AG10803 (cell line): ENCODE results near the gene C2orf42.
"Not testable (repeated sequence)": the region's sequence is repeated elsewhere in the genome, so short reads cannot be mapped to it uniquely, and the experiment has no call there.

Experiments used
- DNase-seq: peaks from one replicate; pipeline ENCODE4 v3.0.0; 2010; ENCODE audit warnings: low read depth
- H3K4me3 ChIP-seq: 2 replicates; pipeline ENCODE4 v1.5.1; 2011; ENCODE audit warnings: mild to moderate bottlenecking, low read length, control low read depth
- TF ChIP-seq, protein P1 (sequence below): conservative IDR thresholded peaks from 2 replicates; pipeline ENCODE4 v1.5.1; 2011; ENCODE audit warnings: mild to moderate bottlenecking, low read length, control low read depth, inconsistent platforms

Gene C2orf42

DNA sequence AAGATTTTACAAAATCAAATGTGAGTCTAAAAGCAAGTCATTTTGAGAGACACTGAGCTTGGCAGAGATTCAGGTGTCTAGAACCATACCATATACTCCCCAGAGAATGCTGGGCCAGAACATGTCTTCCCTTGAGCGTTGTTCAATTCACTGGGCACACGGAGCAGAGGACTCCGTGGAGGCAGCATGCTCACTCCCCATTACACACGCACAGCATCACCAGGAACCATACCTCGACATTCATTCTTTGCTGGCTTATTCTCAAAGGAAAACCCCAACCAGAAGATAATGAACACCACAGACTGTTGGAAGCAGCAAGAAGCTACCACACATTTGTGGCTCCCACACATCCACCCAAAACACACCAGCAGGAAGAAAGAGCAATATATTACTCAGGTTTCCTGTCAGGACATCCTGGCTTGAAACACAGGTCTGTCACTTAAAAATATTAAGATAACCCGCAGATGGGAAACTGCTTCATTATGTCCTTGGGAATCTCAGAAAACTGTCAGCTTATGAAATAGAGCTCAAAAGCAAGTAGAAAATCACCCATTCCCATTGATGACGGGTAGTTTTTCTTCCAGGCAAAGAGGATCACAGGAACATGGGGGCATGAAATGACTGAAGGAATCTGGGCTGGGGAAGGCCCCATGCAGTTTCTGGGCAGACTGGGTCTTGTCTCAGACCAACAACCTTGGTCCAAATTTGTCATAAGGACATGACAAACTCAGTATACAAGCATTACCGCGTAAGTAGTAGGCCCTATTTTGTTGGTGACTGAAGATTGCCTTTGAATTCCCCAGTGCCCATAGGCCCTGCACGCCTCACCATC is 57.1 kb downstream of the C2orf42 start:
- TF ChIP-seq, protein P1, sequence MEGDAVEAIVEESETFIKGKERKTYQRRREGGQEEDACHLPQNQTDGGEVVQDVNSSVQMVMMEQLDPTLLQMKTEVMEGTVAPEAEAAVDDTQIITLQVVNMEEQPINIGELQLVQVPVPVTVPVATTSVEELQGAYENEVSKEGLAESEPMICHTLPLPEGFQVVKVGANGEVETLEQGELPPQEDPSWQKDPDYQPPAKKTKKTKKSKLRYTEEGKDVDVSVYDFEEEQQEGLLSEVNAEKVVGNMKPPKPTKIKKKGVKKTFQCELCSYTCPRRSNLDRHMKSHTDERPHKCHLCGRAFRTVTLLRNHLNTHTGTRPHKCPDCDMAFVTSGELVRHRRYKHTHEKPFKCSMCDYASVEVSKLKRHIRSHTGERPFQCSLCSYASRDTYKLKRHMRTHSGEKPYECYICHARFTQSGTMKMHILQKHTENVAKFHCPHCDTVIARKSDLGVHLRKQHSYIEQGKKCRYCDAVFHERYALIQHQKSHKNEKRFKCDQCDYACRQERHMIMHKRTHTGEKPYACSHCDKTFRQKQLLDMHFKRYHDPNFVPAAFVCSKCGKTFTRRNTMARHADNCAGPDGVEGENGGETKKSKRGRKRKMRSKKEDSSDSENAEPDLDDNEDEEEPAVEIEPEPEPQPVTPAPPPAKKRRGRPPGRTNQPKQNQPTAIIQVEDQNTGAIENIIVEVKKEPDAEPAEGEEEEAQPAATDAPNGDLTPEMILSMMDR = no peak

DNA sequence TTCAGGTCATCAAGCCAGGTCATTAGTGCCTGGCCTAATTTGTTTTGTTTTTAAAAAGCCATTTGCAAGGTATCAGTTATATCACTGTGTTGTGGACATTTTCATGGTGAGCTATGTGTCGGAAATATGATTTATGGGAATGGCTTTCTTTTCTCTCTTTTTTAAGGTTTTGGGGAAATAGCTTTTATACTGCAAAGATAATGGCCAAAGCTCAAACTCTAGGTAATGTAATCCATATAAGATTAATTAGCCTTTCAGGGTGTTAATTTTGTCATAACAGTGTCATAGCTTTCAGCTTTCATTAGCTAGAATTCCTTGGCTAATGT is 57.7 kb downstream of the C2orf42 start:
- TF ChIP-seq, protein P1 = no peak
- H3K4me3 ChIP-seq = peak overlapping the region; percentile 50
- no peak for DNase-seq

More for the DNA sequence above, 57.1 kb downstream of the C2orf42 start:
- H3K4me3 ChIP-seq = no peak overlapping the region
- DNase-seq = no peak

DNA sequence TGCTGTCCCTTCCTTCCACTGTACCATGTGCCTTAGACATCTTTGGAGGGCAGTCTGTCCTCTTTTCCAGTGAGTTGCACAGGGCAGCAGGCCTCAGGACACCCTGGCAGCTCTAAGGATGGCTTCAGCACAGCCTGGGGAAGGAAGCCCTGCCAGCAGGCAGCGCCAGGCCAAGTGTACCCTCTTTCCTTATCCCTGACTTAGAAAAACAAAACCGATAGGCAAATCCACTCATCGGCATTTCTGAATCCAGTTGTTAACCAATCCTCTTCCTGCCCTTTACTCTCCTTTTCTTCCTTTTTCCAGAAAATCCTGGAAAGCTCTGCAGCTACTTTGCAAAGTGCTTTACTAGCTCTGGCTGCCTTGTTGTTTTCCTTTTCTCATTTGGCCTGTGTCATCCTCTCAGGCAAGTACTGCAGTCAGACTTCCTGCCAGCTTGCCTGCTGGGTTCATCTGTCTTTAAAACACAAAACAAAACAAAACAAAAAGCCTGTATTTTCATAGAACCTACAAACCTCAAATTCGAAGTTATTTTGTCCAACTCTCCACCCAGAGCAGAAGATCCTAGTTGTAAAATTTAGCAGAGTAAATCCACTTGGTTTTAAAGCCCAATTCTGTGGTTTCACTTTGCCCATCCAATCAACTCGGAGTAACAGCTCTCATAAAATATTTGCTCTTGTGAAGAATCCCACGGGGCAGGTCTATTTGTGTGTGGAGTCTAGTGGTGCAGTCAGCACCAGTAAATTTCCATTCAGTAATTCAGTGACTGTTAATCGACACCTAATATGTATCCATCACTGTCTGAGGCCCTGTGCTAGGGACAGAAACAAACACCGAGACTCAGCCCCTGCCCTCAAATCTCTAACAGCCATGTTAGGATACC is 58.3 kb downstream of the C2orf42 start:
- peak overlapping the region; percentile 50 for H3K4me3 ChIP-seq

DNA sequence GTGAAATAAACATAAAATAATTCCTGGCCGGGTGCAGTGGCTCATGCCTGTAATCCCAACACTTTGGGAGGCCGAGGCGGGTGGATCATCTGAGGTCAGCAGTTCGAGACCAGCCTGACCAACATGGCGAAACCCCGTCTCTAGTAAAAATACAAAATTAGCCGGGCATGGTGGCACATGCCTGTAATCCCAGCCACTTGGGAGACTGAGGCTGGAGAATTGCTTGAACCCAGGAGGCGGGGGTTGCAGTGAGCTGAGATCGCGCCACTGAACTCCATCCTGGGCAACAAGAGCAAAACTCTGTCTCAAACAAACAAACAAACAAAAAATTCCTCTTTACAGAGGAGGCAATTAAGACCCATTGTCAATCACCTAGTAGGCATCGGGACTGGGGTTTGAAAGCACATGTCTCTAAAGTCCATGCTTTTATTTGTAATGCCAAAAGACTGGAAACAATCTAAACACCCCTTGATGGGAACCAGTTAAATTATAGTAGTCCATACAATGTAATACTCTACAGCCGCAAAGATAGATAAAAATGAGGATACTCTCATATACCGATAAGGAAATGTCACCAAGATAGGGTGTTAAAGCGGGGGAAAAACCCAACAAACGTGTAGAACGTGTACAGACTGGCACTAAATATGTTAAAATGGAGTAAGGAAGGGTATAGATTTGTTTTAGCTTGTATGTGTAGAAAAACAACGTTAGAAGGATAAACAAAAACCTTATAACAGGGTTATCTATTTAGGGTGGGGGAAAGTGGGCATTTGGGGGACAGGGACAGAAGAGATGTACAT is 59.3 kb downstream of the C2orf42 start:
- not testable (repeated sequence) for DNase-seq
- H3K4me3 ChIP-seq = peak overlapping the region; percentile 50

More for the DNA sequence above, 58.3 kb downstream of the C2orf42 start:
- TF ChIP-seq, protein P1 = peak; percentile 24
- peak; percentile 63 for DNase-seq

DNA sequence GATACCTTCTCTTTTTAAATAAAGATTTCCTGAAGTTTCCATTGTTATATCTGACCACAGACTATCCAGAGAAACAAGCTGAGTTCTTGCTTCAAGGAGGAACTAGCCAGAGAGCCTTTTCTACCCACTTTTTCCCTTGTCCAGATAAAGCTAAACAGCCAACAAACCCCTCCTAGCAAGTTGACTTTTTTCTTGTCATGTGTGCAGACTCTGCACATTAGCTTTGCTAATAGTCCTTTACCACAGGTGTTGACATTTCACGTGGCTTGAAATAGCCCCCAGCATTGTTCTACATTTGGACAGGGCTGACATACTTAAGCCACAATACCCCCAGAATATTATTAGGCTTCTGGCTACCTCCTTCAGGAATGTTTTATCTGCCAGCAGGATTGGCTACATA is 62.8 kb downstream of the C2orf42 start:
- no peak for DNase-seq
- no peak overlapping the region for H3K4me3 ChIP-seq
- TF ChIP-seq, protein P1 = no peak

DNA sequence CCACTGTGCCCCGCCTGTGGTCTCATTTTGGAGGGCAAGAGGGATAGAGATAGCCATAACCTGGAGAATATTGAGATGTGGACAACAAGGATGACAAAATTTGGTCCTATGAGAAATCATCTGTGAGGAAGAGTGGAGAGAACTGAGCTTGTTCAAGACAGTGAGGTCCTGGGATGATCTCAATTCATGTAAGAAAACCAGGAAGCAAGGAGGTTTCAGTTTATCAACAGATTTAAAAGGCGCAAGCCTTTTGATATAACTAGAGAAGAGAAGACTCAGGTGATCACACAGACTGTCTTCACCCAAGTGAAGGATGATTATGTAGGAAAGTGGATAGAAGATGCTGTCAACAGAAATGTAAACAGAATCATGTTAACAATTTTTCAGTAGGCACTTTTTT is 64.4 kb downstream of the C2orf42 start:
- TF ChIP-seq, protein P1 = no peak
- H3K4me3 ChIP-seq = no peak overlapping the region
- no peak for DNase-seq

DNA sequence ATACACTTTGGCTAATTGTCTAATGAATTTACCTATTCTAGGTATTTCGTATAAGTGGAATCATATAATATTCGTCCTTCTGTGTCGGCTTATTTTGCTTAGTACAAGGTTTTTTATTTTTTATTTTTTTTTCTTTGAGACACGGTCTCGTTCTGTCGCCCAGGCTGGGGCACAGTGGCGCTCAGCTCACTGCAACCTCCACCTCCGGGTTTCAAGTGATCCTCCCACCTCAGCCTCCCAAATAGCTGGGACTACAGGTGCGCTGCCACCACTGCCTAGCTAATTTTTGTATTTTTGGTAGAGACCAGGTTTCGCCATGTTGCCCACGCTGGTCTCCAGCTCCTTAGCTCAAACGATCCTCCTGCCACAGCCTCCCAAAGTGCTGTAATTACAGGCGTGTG is 65.3 kb downstream of the C2orf42 start:
- peak overlapping the region; percentile 65 for H3K4me3 ChIP-seq
- DNase-seq = no peak
- TF ChIP-seq, protein P1 = no peak
